CD4-positive, alpha-beta T cell treated with Interleukin-17A for 1 hour (primary cell): ENCODE data around the gene GPX1.

ENCODE experiments used
- DNase-seq: peaks from one replicate; pipeline ENCODE4 v3.0.0-alpha.2; 2020

GPX1 gene

GRCh38 chr3:49310677-49311076 lies 47.5 kb downstream of the GPX1 start:
- DNase-seq: no peak
